Colonic mucosa (tissue), 4 donors: ENCODE data around the gene FLVCR1. TPM values are rescaled to one million over a fixed set of nuclear protein-coding genes. Genes with fewer than 3 reads are reported as not detected.

Source experiments
- DNase-seq: peaks from one replicate; pipeline ENCODE4 v3.0.0-alpha.2; 2020
- H3K27ac ChIP-seq: fragments of 200-600 bp; one replicate; pipeline ENCODE4 v1.8.0; 2021
- H3K27me3 ChIP-seq: fragments of 200-600 bp; one replicate; pipeline ENCODE4 v1.8.0; 2021
- H3K36me3 ChIP-seq: fragments of 200-600 bp; one replicate; pipeline ENCODE4 v1.8.0; 2021
- H3K4me1 ChIP-seq: fragments of 200-600 bp; one replicate; pipeline ENCODE4 v1.8.0; 2021; ENCODE audit warnings: mild to moderate bottlenecking
- H3K4me3 ChIP-seq: fragments of 200-600 bp; one replicate; pipeline ENCODE4 v1.8.0; 2021
- H3K9ac ChIP-seq, 2 donors: one replicate each; pipeline ENCODE4 v1.7.0; 2013; ENCODE audit warnings: control low read depth in 2 of 2, low read depth in 2 of 2, low read length in 2 of 2
- H3K9me3 ChIP-seq: fragments of 200-600 bp; one replicate; pipeline ENCODE4 v1.8.0; 2021
- intact Hi-C: fragments of 100-400 bp; cut with DNase I; formaldehyde crosslinking; loops from one replicate; pipeline ENCODE4 v1.14.1; 2022
- total RNA-seq, 2 donors: library from RNA; stranded (reverse); fragmentation: NEBNext Ultra II Directional in 1 of 2; extraction: Animal tissue kit (Norgen Biotek cat#: 25700) in 1 of 2; gene quantifications; one replicate each; pipeline ENCODE4 v1.2.1, GENCODE V29; 2021
- TF ChIP-seq, protein P1 (sequence below): fragments of 200-600 bp; IDR thresholded peaks from one replicate; pipeline ENCODE4 v1.8.0; 2022; ENCODE audit warnings: antibody characterized with exemption, mild to moderate bottlenecking
- donor health status: healthy.
- donor health status: DM: no; HTN: no; CAD: no.
- donor health status: DM: no; HTN: no; CAD: no.

Gene FLVCR1
- total RNA-seq, 2 donors from 2014 or later, result 8.8 to 12.6 TPM

GRCh38 chr1:212945056-212945455 lies 87.0 kb downstream of the FLVCR1 start:
- intact Hi-C loops, result no loop called here
- Histone ChIP-seq H3K4me1 (no peaks in the 10 kb centered on the region), H3K27me3 (no peaks in the 10 kb centered on the region), H3K27ac (no peak overlapping the region), H3K9me3 (no peaks in the 10 kb centered on the region), H3K9ac (no peak overlapping the region), H3K4me3 (no peak overlapping the region), H3K36me3 (no peaks in the 10 kb centered on the region)
- no peak for DNase-seq
- TF ChIP-seq, protein P1, sequence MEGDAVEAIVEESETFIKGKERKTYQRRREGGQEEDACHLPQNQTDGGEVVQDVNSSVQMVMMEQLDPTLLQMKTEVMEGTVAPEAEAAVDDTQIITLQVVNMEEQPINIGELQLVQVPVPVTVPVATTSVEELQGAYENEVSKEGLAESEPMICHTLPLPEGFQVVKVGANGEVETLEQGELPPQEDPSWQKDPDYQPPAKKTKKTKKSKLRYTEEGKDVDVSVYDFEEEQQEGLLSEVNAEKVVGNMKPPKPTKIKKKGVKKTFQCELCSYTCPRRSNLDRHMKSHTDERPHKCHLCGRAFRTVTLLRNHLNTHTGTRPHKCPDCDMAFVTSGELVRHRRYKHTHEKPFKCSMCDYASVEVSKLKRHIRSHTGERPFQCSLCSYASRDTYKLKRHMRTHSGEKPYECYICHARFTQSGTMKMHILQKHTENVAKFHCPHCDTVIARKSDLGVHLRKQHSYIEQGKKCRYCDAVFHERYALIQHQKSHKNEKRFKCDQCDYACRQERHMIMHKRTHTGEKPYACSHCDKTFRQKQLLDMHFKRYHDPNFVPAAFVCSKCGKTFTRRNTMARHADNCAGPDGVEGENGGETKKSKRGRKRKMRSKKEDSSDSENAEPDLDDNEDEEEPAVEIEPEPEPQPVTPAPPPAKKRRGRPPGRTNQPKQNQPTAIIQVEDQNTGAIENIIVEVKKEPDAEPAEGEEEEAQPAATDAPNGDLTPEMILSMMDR, result no peak

DNA sequence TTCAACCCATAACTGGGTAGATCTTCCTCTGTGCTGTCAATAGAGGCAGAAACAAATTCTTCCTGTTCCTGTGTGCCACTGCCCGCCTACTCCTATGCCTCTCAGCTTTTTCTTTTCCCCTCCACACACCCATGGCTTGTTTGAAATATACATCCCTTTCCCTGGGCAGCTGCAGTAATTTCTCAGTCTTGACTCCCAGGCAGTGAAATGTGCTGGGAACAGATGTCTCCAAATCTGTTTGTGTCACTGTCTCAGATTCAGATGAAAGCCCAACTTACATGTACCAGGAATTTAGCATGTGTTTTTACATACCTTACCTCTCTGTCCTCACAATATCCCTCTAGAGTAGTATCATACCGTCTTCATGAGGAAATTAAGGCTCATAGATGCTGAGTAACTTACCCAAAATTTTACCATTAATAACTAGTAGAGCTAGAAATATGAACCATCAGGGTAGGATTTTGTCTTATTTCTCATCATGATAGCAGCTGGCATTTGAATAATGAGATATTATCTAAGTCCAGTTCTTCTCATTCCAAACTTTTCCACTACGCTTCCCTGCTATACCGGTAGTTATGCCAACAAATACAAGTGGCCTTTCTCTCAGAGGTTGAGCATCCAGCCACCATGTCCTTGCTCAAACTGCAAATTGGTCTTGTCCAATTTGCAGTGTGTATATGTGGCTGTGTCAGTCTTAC lies 87.5 kb downstream of the FLVCR1 start:
- no peaks in the 10 kb centered on the region for H3K9me3 ChIP-seq
- TF ChIP-seq, protein P1, result no peak
- intact Hi-C loops, result no loop called here
- H3K9ac ChIP-seq, result no peak overlapping the region
- H3K27ac ChIP-seq, result no peak overlapping the region
- H3K4me3 ChIP-seq, result no peak overlapping the region
- no peaks in the 10 kb centered on the region for H3K4me1 ChIP-seq
- no peaks in the 10 kb centered on the region for H3K36me3 ChIP-seq
- H3K27me3 ChIP-seq, result no peaks in the 10 kb centered on the region
- DNase-seq, result no peak

DNA sequence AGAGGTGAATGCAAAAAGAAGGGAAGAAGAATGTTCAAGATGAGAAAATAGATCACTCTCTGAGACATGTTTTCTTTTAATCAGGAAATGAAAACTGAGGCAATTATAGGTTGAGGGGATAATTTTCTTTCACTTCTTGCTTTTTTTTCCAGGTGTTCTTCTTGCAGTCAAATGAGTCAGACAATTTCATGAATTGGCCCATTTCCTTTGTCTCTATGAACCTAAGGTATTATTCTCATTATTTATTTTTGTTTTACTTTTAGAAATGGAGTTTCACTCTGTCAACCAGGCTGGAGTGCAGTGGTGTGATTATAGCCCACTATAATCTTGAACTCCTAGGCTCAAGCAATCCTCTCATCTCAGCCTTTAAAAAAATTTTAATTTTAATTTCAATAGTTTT lies 88.8 kb downstream of the FLVCR1 start:
- intact Hi-C loops, result no loop called here
- Histone ChIP-seq H3K27me3 (no peaks in the 10 kb centered on the region), H3K4me1 (no peaks in the 10 kb centered on the region), H3K27ac (no peak overlapping the region), H3K4me3 (no peak overlapping the region), H3K9ac (no peak overlapping the region), H3K36me3 (no peaks in the 10 kb centered on the region), H3K9me3 (no peaks in the 10 kb centered on the region)
- TF ChIP-seq, protein P1, result no peak
- DNase-seq, result no peak

Other genes starting within 250 kb of the FLVCR1 start
- 10 to 100 TPM; 17.7 to 34.0 TPM for gene ATF3, start 249.5 kb upstream of the FLVCR1 start, total RNA-seq
- gene BATF3, start 158.4 kb upstream of the FLVCR1 start, total RNA-seq, result under 1 TPM; 0.74 to 0.88 TPM
- gene NSL1, start 66.5 kb upstream of the FLVCR1 start, total RNA-seq, result 10 to 100 TPM; 17.1 to 33.9 TPM
- 1 to 10 TPM; 8.6 to 9.5 TPM for gene TATDN3, start 66.4 kb upstream of the FLVCR1 start, total RNA-seq
- not detected for gene SPATA45, start 10.6 kb upstream of the FLVCR1 start, total RNA-seq
- gene VASH2, start 92.3 kb downstream of the FLVCR1 start, total RNA-seq, result 1 to 10 TPM in 1 of 2 donors, under 1 TPM in 1; 0.48 to 1.6 TPM
- 10 to 100 TPM; 19.0 to 20.6 TPM for gene ANGEL2, start 157.6 kb downstream of the FLVCR1 start, total RNA-seq
- 1 to 10 TPM; 8.8 to 9.6 TPM for gene RPS6KC1, start 193.0 kb downstream of the FLVCR1 start, total RNA-seq